Stimulated activated CD8-positive, alpha-beta memory T cell treated with anti-CD3 and anti-CD28 coated beads, Interleukin-12 subunit alpha, Interleukin-12 subunit beta, amount 100 ng/mL, for 24 hours (primary cell): ENCODE data around the gene GADD45A.

Experiments used
- DNase-seq: peaks from one replicate; pipeline ENCODE4 v3.0.0-alpha.2; 2020; ENCODE audit errors: extremely low read depth

Gene GADD45A

GRCh38 chr1:67688526-67689219 is 3.7 kb downstream of the GADD45A start:
- no peak for DNase-seq

GRCh38 chr1:67689267-67690017 is 4.4 kb downstream of the GADD45A start:
- no peak for DNase-seq

GRCh38 chr1:67690018-67690363 is 5.0 kb downstream of the GADD45A start:
- no peak for DNase-seq

GRCh38 chr1:67690411-67690810 is 5.4 kb downstream of the GADD45A start:
- DNase-seq = no peak

GRCh38 chr1:67691712-67692111 is 6.7 kb downstream of the GADD45A start:
- no peak for DNase-seq

- no peak for DNase-seq
Observed at GRCh38 chr1:67695963-67696362, 11.0 kb downstream of the GADD45A start.

- no peak for DNase-seq
Observed at GRCh38 chr1:67696708-67697107, 11.7 kb downstream of the GADD45A start.

- no peak for DNase-seq
Observed at GRCh38 chr1:67700220-67700619, 15.2 kb downstream of the GADD45A start.

- DNase-seq = no peak
Observed at GRCh38 chr1:67700692-67701410, 15.8 kb downstream of the GADD45A start.

GRCh38 chr1:67701876-67702275 is 16.9 kb downstream of the GADD45A start:
- no peak for DNase-seq

- DNase-seq = no peak
Observed at GRCh38 chr1:67704351-67704750, 19.4 kb downstream of the GADD45A start.

- no peak for DNase-seq
Observed at GRCh38 chr1:67705735-67706453, 20.9 kb downstream of the GADD45A start.

- DNase-seq = no peak
Observed at GRCh38 chr1:67708606-67709005, 23.6 kb downstream of the GADD45A start.

- no peak for DNase-seq
Observed at GRCh38 chr1:67710417-67710816, 25.4 kb downstream of the GADD45A start.

GRCh38 chr1:67711158-67711854 is 26.3 kb downstream of the GADD45A start:
- DNase-seq = no peak

GRCh38 chr1:67711855-67712212 is 26.8 kb downstream of the GADD45A start:
- DNase-seq = no peak

- no peak for DNase-seq
Observed at GRCh38 chr1:67713057-67713846, 28.3 kb downstream of the GADD45A start.

GRCh38 chr1:67715819-67716218 is 30.8 kb downstream of the GADD45A start:
- no peak for DNase-seq

- DNase-seq = no peak
Observed at GRCh38 chr1:67716800-67717199, 31.8 kb downstream of the GADD45A start.

- DNase-seq = no peak
Observed at GRCh38 chr1:67717876-67718275, 32.9 kb downstream of the GADD45A start.
